K562 (cell line): ENCODE measurements around the gene CNKSR3. TPM values are rescaled to one million over a fixed set of nuclear protein-coding genes. Genes with fewer than 3 reads are reported as not detected.
A peak's percentile ranks its signal among the peaks of the same experiment; 100 is the strongest.

Experiments
- BHLHE40 ChIP-seq: IDR thresholded peaks from 2 replicates; pipeline ENCODE4 v1.6.1; 2011; ENCODE audit warnings: low read length, improper control_type of control experiment
- COPS2 ChIP-seq: fragments of 450-650 bp; conservative IDR thresholded peaks from 2 replicates; pipeline ENCODE4 v1.6.1; 2016; ENCODE audit warnings: mild to moderate bottlenecking, moderate library complexity
- FOXM1 ChIP-seq, 2 experiments: fragments of 450-650 bp in 1 of 2; sonication (generic) in 1 of 2; formaldehyde crosslinking in 1 of 2; IDR thresholded peaks; 2 replicates each; pipeline versions ENCODE4 v1.6.1 to v1.9.0; 2017 to 2022; ENCODE audit warnings: low read depth in 2 of 2, mild to moderate bottlenecking in 2 of 2, missing genetic modification reagents in 1 of 2, moderate library complexity in 1 of 2
- FOXP4 ChIP-seq: sonication (generic); formaldehyde crosslinking; IDR thresholded peaks from 2 replicates; pipeline ENCODE4 v1.8.0; 2022; ENCODE audit warnings: mild to moderate bottlenecking, missing genetic modification reagents, borderline replicate concordance
- GMEB1 ChIP-seq: fragments of 250-450 bp; sonication (Bioruptor Pico); IDR thresholded peaks from 2 replicates; pipeline ENCODE4 v1.4.0; 2020; ENCODE audit warnings: mild to moderate bottlenecking
- NRF1 ChIP-seq, 2 experiments: fragments of 450-650 bp; IDR thresholded peaks in 1 of 2; conservative IDR thresholded peaks in 1 of 2; 2 replicates each; pipeline ENCODE4 v1.6.1; 2014; ENCODE audit warnings: mild to moderate bottlenecking in 2 of 2
- PATZ1 ChIP-seq: fragments of 250-450 bp; sonication (Bioruptor Pico); IDR thresholded peaks from 2 replicates; pipeline ENCODE4 v1.5.0; 2020; ENCODE audit warnings: mild to moderate bottlenecking, borderline replicate concordance
- PHF20 ChIP-seq: fragments of 450-650 bp; IDR thresholded peaks from 2 replicates; pipeline ENCODE4 v1.6.1; 2018; ENCODE audit not compliant: partially characterized antibody
- POLR2B ChIP-seq: fragments of 450-650 bp; IDR thresholded peaks from 2 replicates; pipeline ENCODE4 v1.6.1; 2018; ENCODE audit warnings: low read depth; ENCODE audit not compliant: partially characterized antibody
- PRPF4 ChIP-seq: fragments of 200-400 bp; formaldehyde crosslinking; IDR thresholded peaks from one replicate; pipeline ENCODE4 v1.6.1; 2017; ENCODE audit warnings: low read length, low read depth, mild to moderate bottlenecking; ENCODE audit not compliant: insufficient read depth, poor library complexity, severe bottlenecking
- PYGO2 ChIP-seq: fragments of 450-650 bp; IDR thresholded peaks from 2 replicates; pipeline ENCODE4 v1.6.1; 2016; ENCODE audit warnings: mild to moderate bottlenecking, missing genetic modification characterization, moderate library complexity, missing compliant biosample characterization
- RCOR1 ChIP-seq, 2 experiments: IDR thresholded peaks; 2 replicates each; pipeline ENCODE4 v1.6.1; 2012; ENCODE audit warnings: low read depth in 2 of 2, low read length in 2 of 2, borderline replicate concordance in 1 of 2, improper control_type of control experiment in 1 of 2
- SP1 ChIP-seq: sonication (generic); formaldehyde crosslinking; IDR thresholded peaks from 2 replicates; pipeline ENCODE4 v1.8.1; 2022; ENCODE audit warnings: mild to moderate bottlenecking, missing genetic modification reagents
- SPI1 ChIP-seq: IDR thresholded peaks from 2 replicates; pipeline ENCODE4 v1.6.1; 2011; ENCODE audit warnings: low read depth, low read length, control low read depth, borderline replicate concordance
- TAF9B ChIP-seq: fragments of 450-650 bp; IDR thresholded peaks from 2 replicates; pipeline ENCODE4 v1.6.1; 2018; ENCODE audit warnings: mild to moderate bottlenecking; ENCODE audit not compliant: partially characterized antibody
- U2AF1 ChIP-seq: fragments of 200-400 bp; formaldehyde crosslinking; optimal IDR thresholded peaks from 2 replicates; pipeline ENCODE3; 2017; ENCODE audit warnings: mild to moderate bottlenecking, low read depth, low read length, moderate library complexity
- XRCC3 ChIP-seq: fragments of 450-650 bp; IDR thresholded peaks from 2 replicates; pipeline ENCODE4 v1.6.1; 2017; ENCODE audit warnings: mild to moderate bottlenecking, moderate library complexity
- ZNF707 ChIP-seq: fragments of 250-450 bp; sonication (Bioruptor Pico); conservative IDR thresholded peaks from 2 replicates; pipeline ENCODE4 v1.8.0; 2022; ENCODE audit warnings: inconsistent platforms, mild to moderate bottlenecking, moderate library complexity
- ZNF764 ChIP-seq: fragments of 250-450 bp; sonication (Bioruptor Pico); IDR thresholded peaks from 2 replicates; pipeline ENCODE4 v1.4.0; 2020; ENCODE audit warnings: low read depth, mild to moderate bottlenecking, moderate library complexity
- polyA plus RNA-seq, 8 experiments: library from polyadenylated mRNA; depleted of rRNA in 4 of 8; stranded (reverse) in 5 of 8; unstranded in 3 of 8; fragments of >200 nt; fragmentation: Nextera tagmentation in 2 of 8; fragmentation: Illumina TruSeq in 1 of 8; extraction: Ambion mirVana in 2 of 8; extraction: Trizol in 1 of 8; gene quantifications; 2 replicates each; pipeline versions ENCODE4 v1.2.1 to v1.2.3, GENCODE V29; 2011 to 2014; ENCODE audit warnings: inconsistent platforms in 1 of 8, missing spikeins in 1 of 8
- total RNA-seq, 7 experiments: library from RNA; depleted of rRNA in 6 of 7; stranded (reverse); fragments of >200 nt in 6 of 7; fragmentation: Illumina TruSeq in 2 of 7; extraction: Trizol in 2 of 7; gene quantifications; 2 replicates each; pipeline versions ENCODE4 v1.2.1 to v1.2.3, GENCODE V29; 2011 to 2021; ENCODE audit warnings: low replicate concordance in 1 of 7

CNKSR3 gene
- total and polyA plus RNA-seq, 9 of the 15 experiments (the other 6 are each of a cell fraction or from before 2014, with no cell fraction given): 4.5 to 29.6 (median 9.5) TPM

- no peak for TF ChIP-seq PATZ1
- no peak for TF ChIP-seq SPI1
- no peak for TF ChIP-seq ZNF764 (CRISPR knock-in tag)
- no peak for TF ChIP-seq PRPF4
- no peak for TF ChIP-seq XRCC3
- TF ChIP-seq RCOR1 (IDR thresholded peaks at IDR 0.05; ENCODE audit: borderline replicate concordance in 1 of 2, low read depth in 2 of 2, low read length in 2 of 2): peak in 1 of 2 experiments; percentile 35; a peak in 1 of 4 replicates
- TF ChIP-seq POLR2B: peak; percentile 60
- no peak; the same call in 1 of the 2 replicates for TF ChIP-seq SP1 (CRISPR knock-in tag)
- TF ChIP-seq PYGO2 (tag): no peak
- peak; percentile 40 for TF ChIP-seq PHF20
- TF ChIP-seq ZNF707 (CRISPR knock-in tag): no peak
- peak; percentile 54 for TF ChIP-seq TAF9B
- TF ChIP-seq NRF1 (conservative IDR thresholded peaks at IDR 0.05 in 1 of 2, IDR thresholded peaks at IDR 0.05 in 1 of 2): peak; percentile 87 to 89
- peak; percentile 89 for TF ChIP-seq BHLHE40
- TF ChIP-seq COPS2: no peak
- TF ChIP-seq FOXP4 (CRISPR knock-in tag): no peak
- TF ChIP-seq U2AF1: peak; percentile 92
- TF ChIP-seq FOXM1 (IDR thresholded peaks at IDR 0.05; ENCODE audit: low read depth): no peak; the same call in 1 of the 2 replicates
- 0 out of 2 replicates have a peak, but pooled peaks have one; percentile 66 for TF ChIP-seq FOXM1 (CRISPR knock-in tag; IDR thresholded peaks at IDR 0.05; ENCODE audit: low read depth)
- TF ChIP-seq GMEB1: 0 out of 2 replicates have a peak, but pooled peaks have one; percentile 25
Observed at GRCh38 chr6:154510144-154510905, at the start of gene CNKSR3 (continued).
